ENCODE results near the gene FBXO34.

FBXO34 gene

GRCh38 chr14:55238019-55238680, 33.1 kb upstream of the FBXO34 start:
- CTCF ChIA-PET: interaction anchor here (2.2 kb wide), 1 partner anchor 7 kb away, joined by 8 read pairs; no protein-coding TSS in a partner anchor
- POLR2A ChIA-PET: no interaction called here
- no peak for DNase-seq (ENCODE audit: extremely low spot score)
- TF ChIP-seq CTCF (IDR thresholded peaks at IDR 0.05; ENCODE audit: control extremely low read depth, extremely low read depth, low read depth, missing control alignments): no peak

GRCh38 chr14:55239320-55239719, 31.9 kb upstream of the FBXO34 start:
- no peak for DNase-seq (ENCODE audit: extremely low spot score)
- ChIA-PET POLR2A (no interaction called here), CTCF (no interaction called here)
- no peak for TF ChIP-seq CTCF (IDR thresholded peaks at IDR 0.05; ENCODE audit: control extremely low read depth, extremely low read depth, low read depth, missing control alignments)

- ChIA-PET CTCF (no interaction called here), POLR2A (no interaction called here)
- no peak for TF ChIP-seq CTCF (IDR thresholded peaks at IDR 0.05; ENCODE audit: control extremely low read depth, extremely low read depth, low read depth, missing control alignments)
- no peak for DNase-seq (ENCODE audit: extremely low spot score)
Measured at GRCh38 chr14:55240526-55241178, 30.6 kb upstream of the FBXO34 start.

GRCh38 chr14:55241673-55242072, 29.5 kb upstream of the FBXO34 start:
- ChIA-PET CTCF (no interaction called here), POLR2A (no interaction called here)
- no peak for DNase-seq (ENCODE audit: extremely low spot score)
- TF ChIP-seq CTCF (IDR thresholded peaks at IDR 0.05; ENCODE audit: control extremely low read depth, extremely low read depth, low read depth, missing control alignments): no peak

- POLR2A ChIA-PET: no interaction called here
Measured at GRCh38 chr14:55243386-55243785, 27.8 kb upstream of the FBXO34 start.

GRCh38 chr14:55243813-55244212, 27.4 kb upstream of the FBXO34 start:
- DNase-seq (ENCODE audit: extremely low spot score): no peak
- CTCF ChIA-PET: interaction anchor here (1.6 to 5.7 kb wide), 3 partner anchors 13 to 111 kb away, joined by 3 to 46 read pairs (median 8); no protein-coding TSS in a partner anchor
- TF ChIP-seq CTCF (IDR thresholded peaks at IDR 0.05; ENCODE audit: control extremely low read depth, extremely low read depth, low read depth, missing control alignments): no peak
- POLR2A ChIA-PET: no interaction called here

More at GRCh38 chr14:55243386-55243785, 27.8 kb upstream of the FBXO34 start:
- no peak for TF ChIP-seq CTCF (IDR thresholded peaks at IDR 0.05; ENCODE audit: control extremely low read depth, extremely low read depth, low read depth, missing control alignments)
- CTCF ChIA-PET: interaction anchor here (1.6 to 5.7 kb wide), 3 partner anchors 13 to 112 kb away, joined by 3 to 46 read pairs (median 8); no protein-coding TSS in a partner anchor
- DNase-seq (ENCODE audit: extremely low spot score): no peak
